WI38 (cell line): ENCODE results near the gene ABT1.

ENCODE experiments used
- H3K4me3 ChIP-seq: 2 replicates; pipeline ENCODE4 v1.5.1; 2011; ENCODE audit warnings: low read depth, mild to moderate bottlenecking, control low read depth, low read length
- CTCF ChIP-seq: IDR thresholded peaks from 2 replicates; pipeline ENCODE4 v1.5.1; 2012; ENCODE audit warnings: low read depth, mild to moderate bottlenecking, control low read depth, low read length

The ABT1 gene

GRCh38 chr6:26598267-26598666 is 1.5 kb downstream of the ABT1 start:
- no peak overlapping the region for H3K4me3 ChIP-seq
- no peak for TF ChIP-seq CTCF

- TF ChIP-seq CTCF: no peak
- no peak overlapping the region for H3K4me3 ChIP-seq
Measured at GRCh38 chr6:26599134-26599533, 2.4 kb downstream of the ABT1 start.

GRCh38 chr6:26599591-26599990 is 2.8 kb downstream of the ABT1 start:
- no peak for TF ChIP-seq CTCF
- no peak overlapping the region for H3K4me3 ChIP-seq

- H3K4me3 ChIP-seq: no peak overlapping the region
- no peak for TF ChIP-seq CTCF
Measured at GRCh38 chr6:26600759-26601158, 4.0 kb downstream of the ABT1 start.

- no peak for TF ChIP-seq CTCF
- no peak overlapping the region for H3K4me3 ChIP-seq
Measured at GRCh38 chr6:26602262-26602661, 5.5 kb downstream of the ABT1 start.

GRCh38 chr6:26604026-26604425 is 7.3 kb downstream of the ABT1 start:
- TF ChIP-seq CTCF: no peak
- no peak overlapping the region for H3K4me3 ChIP-seq

- no peak overlapping the region for H3K4me3 ChIP-seq
- TF ChIP-seq CTCF: no peak
Measured at GRCh38 chr6:26604797-26605196, 8.0 kb downstream of the ABT1 start.
